ENCODE data around the gene WDR62.
A peak's percentile ranks its signal among the peaks of the same experiment; 100 is the strongest.
"Not testable (repeated sequence)": the region's sequence is repeated elsewhere in the genome, so short reads cannot be mapped to it uniquely, and the experiment has no call there.

Gene WDR62

GRCh38 chr19:36040495-36040894, 14.2 kb upstream of the WDR62 start:
- no peak for DNase-seq

DNA sequence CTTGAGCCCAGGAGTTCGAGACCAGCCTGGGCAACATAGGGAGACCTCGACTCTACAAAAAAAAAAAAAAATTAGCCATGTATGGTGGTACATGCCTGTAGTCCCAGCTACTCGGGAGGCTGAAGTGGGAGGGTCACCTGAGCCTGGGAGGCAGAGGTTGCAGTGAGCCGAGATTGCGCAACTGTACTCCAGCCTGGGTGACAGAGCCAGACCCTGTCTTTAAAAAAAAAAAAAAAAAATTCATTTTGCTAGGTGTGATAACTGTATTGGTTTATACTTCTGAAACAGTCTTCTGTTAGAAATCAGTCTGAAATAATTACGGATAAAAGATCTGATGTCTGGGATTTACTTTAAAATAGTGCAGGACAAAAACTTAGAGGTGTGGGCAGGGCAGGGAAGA, 13.6 kb upstream of the WDR62 start:
- DNase-seq: not testable (repeated sequence)

- no peak for DNase-seq
These were observed 12.9 kb upstream of the WDR62 start for GRCh38 chr19:36041831-36042230.

DNA sequence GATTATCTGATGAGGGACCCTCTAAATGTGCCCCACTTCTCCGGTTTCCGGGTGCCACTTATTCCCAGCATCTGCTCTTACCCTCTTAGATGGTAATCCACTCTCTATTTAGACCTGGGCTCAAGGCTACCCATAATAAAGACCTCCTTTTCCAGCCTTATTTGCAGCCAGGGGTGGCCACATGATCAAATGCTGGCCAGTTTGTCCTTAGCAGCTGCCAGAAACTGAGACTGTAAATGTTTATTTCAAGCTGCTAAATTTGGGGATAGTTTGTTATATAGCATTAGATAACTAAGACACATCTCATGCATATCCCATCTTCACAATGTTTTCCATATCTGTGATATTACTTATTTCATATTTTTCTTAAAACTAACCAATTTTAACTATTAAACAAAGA, 10.7 kb upstream of the WDR62 start:
- DNase-seq: no peak

DNA sequence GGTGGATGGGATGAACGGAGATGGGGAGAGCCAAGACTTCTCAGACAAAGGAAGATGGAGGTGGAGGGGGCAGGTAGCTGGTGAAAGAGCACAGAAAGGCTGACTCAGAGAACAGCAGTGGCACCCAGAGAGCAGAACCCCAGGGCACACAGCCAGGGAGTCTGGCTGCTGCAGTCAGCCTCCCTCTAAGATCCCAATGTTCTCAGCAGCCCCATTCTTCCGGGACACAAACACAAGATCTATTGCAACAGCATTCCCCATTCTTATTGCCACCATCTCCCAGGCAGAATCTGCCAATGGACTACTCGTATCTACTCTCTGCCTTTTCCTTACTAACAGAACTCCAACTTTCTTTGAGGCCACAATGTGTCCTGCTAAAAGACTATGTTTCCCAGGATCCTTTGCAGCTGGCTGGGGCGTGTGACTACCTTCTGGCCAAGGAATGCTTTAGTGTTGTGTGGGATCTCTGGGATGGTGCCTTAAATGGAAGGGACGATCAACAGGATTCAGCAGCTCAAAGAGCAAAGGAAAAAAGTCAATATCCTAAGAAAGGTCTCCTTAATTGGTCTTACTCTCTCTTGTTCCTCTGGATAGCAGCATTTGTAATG, 8.2 kb upstream of the WDR62 start:
- no peak for DNase-seq

- DNase-seq: no peak
These were observed 6.9 kb upstream of the WDR62 start for GRCh38 chr19:36047835-36048234.

DNA sequence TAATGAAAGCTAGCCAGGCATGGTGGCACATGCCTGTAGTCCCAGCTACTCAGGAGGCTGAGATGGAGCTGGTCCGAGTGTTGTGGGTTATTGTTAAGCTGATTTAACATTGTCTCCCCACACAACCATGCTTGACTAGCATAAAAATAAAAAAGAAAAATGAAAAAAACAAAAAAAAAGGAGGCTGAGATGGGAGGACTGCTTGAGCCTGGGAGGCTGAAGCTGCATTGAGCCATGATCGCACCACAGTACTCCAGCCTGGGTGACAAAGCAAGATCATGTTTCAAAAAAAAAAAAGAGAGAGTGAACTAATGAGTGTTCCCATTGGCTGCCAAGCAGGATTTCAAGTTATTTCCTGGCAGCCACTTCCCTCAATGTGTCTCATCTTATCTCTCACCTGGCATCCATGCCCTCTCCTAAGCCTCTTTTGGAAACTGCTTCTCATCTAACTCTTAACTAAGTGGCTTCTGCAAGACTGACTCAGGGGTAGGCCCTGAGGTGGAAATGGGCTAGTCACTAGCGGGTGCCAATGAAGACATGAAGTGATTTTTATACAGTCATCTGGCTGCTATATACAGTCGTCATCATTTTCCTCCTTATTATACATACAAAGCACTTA, 5.5 kb upstream of the WDR62 start:
- DNase-seq: peak; percentile 24

GRCh38 chr19:36051236-36051635, 3.5 kb upstream of the WDR62 start:
- DNase-seq: no peak

- no peak for DNase-seq
These were observed 3.1 kb upstream of the WDR62 start for GRCh38 chr19:36051637-36052036.

DNA sequence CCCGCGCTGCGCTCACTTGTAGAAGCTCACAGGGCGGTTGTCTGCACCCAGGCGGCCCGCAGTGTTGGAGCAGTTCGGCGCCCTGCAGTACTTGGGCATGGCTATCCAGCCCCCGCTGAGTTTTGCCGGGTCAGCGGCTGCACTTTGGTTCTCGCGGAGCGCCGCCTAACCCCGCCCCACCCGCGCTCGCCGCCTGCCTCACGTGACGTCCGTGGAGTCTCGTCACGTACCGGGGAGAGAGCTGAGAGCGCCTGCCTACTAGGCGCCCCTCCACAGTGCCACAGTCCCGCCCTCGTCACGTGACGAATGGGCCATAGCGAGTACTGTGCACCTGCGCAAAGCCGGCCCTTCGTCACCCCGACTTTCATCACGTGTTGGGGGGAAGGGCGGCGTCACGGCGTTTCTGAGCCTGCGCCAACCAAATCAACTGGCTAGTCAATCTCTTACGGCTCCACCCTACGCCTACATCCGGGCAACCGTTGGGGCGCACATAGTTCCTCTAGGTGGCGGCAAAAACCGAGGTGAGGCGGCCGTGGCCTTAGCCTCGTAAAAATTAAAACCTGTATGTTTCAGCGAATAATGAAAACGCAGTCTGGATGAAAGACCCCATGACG, 471 bp upstream of the WDR62 start, which contains the start of gene THAP8:
TSS of gene THAP8 (minus strand) at position 167 of the 614 bp plus-strand sequence. CDS start at position 99, 68 bp downstream.
- DNase-seq: peak; percentile 98

GRCh38 chr19:36058481-36059179, 3.9 kb downstream of the WDR62 start:
- DNase-seq: no peak

DNA sequence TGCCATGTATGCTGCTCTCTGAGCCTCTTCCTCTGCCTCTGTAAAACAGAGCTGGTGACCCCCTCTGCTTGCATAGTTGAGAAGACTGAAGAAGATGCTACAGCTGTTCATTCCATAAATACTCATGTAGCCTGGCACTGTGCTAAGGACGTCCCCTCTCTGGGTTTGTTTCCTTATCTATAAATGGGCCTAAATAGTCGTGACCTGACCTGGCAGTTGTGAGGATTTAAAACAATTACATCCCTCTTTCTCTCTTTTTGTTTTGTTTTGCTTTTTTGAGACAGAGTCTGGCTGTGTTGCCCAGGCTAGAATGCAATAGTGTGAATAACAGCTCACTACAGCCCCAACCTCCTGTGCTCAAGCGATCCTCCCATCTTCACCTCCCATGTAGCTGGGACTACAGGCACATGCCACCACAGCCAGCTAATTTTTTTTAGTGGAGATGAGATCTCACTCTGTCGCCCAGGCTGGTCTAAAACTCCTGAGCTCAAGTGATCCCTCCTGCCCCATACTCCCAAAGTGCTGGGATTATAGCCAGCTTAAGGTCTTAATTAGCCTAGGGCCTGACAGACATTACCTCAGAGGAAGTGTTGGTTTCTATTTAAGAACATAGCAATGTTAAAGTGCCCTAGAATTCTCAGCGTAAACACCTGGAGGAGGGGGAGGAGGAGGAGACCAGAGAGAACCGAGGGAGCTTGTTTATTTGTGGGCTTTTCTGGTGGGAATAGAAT, 4.6 kb downstream of the WDR62 start:
- no peak for DNase-seq

GRCh38 chr19:36060430-36060829, 5.7 kb downstream of the WDR62 start:
- peak; percentile 2 for DNase-seq

GRCh38 chr19:36061367-36061766, 6.7 kb downstream of the WDR62 start:
- DNase-seq: no peak

- no peak for DNase-seq
These were observed 10.1 kb downstream of the WDR62 start for GRCh38 chr19:36064826-36065225.

DNA sequence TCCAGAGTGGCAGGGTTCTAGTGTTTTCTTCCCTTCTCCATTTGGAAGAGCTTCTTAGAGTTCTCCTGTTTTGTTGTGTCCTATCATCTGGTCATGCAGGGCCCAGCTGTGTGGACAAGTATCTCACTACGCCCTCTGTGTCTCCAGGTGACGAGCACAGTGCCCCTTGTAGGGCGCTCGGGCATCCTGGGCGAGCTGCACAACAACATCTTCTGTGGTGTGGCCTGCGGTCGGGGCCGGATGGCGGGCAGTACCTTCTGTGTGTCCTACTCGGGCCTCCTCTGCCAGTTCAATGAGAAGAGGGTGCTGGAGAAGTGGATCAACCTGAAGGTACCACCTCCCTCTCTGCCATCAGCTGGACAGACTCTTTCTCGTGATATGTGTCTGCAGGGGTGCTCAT, 13.0 kb downstream of the WDR62 start:
- DNase-seq: no peak

DNA sequence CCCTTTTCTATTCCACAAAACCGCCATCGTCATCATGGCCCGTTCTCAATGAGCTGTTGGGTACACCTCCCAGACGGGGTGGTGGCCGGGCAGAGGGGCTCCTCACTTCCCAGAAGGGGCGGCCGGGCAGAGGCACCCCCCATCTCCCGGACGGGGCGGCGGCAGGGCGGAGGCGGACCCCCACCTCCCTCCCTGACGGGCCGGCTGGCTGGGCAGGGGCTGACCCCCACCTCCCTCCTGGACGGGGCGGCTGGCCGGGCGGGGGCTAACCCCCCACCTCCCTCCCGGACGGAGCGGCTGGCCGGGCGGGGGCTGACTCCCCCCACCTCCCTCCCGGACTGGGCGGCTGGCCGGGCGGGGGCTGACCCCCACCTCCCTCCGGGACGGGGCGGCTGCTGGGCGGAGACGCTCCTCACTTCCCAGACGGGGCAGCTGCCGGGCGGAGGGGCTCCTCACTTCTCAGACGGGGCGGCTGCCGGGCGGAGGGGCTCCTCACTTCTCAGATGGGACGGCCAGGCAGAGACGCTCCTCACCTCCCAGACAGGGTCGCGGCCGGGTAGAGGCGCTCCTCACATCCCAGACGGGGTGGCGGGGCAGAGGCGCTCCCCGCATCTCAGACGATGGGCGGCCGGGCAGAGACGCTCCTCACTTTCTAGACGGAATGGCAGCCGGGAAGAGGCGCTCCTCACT, 14.3 kb downstream of the WDR62 start:
- not testable (repeated sequence) for DNase-seq

GRCh38 chr19:36072081-36072480, 17.4 kb downstream of the WDR62 start:
- DNase-seq: no peak

- no peak for DNase-seq
These were observed 18.6 kb downstream of the WDR62 start for GRCh38 chr19:36073121-36073876.

GRCh38 chr19:36079389-36079945, 24.8 kb downstream of the WDR62 start:
- no peak for DNase-seq

DNA sequence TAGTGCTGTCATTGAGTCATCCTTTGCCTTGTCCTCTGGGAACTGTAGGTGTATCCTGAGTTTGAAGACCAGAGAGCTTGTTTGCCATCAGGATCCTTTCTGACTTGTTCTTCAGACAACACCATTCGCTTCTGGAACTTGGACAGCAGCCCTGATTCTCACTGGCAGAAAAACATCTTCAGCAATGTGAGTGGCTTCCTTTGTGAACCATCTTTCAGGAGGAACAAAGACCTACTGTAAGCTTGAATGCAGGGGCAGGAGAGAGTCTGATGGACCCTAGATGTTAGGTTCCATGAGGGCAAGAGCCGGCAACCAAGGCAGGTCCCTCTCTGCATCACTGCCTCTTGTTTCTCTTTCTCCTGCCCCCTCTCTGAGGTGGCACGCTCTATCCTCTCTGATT, 26.7 kb downstream of the WDR62 start:
- DNase-seq: no peak

Data from NCI-H1105 treated with DMSO at 0.1 percent for 48 hours (cell line).